Adipose tissue (tissue), 3 donors: Measurements from ENCODE around the gene SLC17A3. TPM values are rescaled to one million over a fixed set of nuclear protein-coding genes. Genes with fewer than 3 reads are reported as not detected.

Source experiments
- polyA plus RNA-seq, 3 donors: library from polyadenylated mRNA; stranded (reverse); fragments of 200-250 nt; gene quantifications; one replicate each; pipeline ENCODE4 v1.2.3, GENCODE V29; 2013
- donor health status: healthy with polysubstance abuse.
- donor health status: Bipolar disorder and iron deficiency.
- donor health status: healthy.

The SLC17A3 gene
- polyA plus RNA-seq, 3 donors, result not detected

Other genes with a start within 250 kb of the SLC17A3 start
- gene SCGN, start 222.0 kb downstream of the SLC17A3 start, polyA plus RNA-seq, result 10 to 100 TPM in 1 of 3 donors, 1 to 10 TPM in 1, under 1 TPM in 1; 0.77 to 16.8 (median 1.8) TPM
- gene SLC17A4, start 119.5 kb downstream of the SLC17A3 start, polyA plus RNA-seq, result 1 to 10 TPM in 1 of 3 donors, under 1 TPM in 1, not detected in 1; 0.03 to 2.9 TPM
- not detected for gene SLC17A1, start 42.2 kb downstream of the SLC17A3 start, polyA plus RNA-seq
- not detected for gene SLC17A2, start 56.4 kb upstream of the SLC17A3 start, polyA plus RNA-seq
- 1 to 10 TPM; 1.5 to 9.6 (median 3.2) TPM for gene TRIM38, start 88.6 kb upstream of the SLC17A3 start, polyA plus RNA-seq
- gene HFE, start 213.2 kb upstream of the SLC17A3 start, polyA plus RNA-seq, result 1 to 10 TPM; 2.6 to 6.1 (median 3.3) TPM